Coronary artery (tissue), 2 donors: ENCODE measurements around the gene RNF40.

Experiments used
- DNase-seq: peaks from one replicate; pipeline ENCODE4 v3.0.0-alpha.2; 2017; ENCODE audit warnings: low spot score
- H3K27ac ChIP-seq, 2 donors: fragments of 200-600 bp; sonication (generic); one replicate each; pipeline ENCODE4 v1.5.1; 2016 to 2019
- H3K4me3 ChIP-seq: fragments of 200-600 bp; sonication (generic); 2 replicates; pipeline ENCODE4 v1.5.1; 2016; ENCODE audit warnings: mild to moderate bottlenecking, moderate library complexity
- TF ChIP-seq, protein P1 (sequence below): fragments of 200-600 bp; sonication (generic); IDR thresholded peaks from one replicate; pipeline ENCODE4 v1.5.1; 2019; ENCODE audit warnings: antibody characterized with exemption

The RNF40 gene

GRCh38 chr16:30755955-30756780 is 6.0 kb upstream of the RNF40 start:
- no peak overlapping the region for H3K4me3 ChIP-seq
- DNase-seq, result peak; percentile 57
- H3K27ac ChIP-seq, result no peak overlapping the region
- TF ChIP-seq, protein P1, sequence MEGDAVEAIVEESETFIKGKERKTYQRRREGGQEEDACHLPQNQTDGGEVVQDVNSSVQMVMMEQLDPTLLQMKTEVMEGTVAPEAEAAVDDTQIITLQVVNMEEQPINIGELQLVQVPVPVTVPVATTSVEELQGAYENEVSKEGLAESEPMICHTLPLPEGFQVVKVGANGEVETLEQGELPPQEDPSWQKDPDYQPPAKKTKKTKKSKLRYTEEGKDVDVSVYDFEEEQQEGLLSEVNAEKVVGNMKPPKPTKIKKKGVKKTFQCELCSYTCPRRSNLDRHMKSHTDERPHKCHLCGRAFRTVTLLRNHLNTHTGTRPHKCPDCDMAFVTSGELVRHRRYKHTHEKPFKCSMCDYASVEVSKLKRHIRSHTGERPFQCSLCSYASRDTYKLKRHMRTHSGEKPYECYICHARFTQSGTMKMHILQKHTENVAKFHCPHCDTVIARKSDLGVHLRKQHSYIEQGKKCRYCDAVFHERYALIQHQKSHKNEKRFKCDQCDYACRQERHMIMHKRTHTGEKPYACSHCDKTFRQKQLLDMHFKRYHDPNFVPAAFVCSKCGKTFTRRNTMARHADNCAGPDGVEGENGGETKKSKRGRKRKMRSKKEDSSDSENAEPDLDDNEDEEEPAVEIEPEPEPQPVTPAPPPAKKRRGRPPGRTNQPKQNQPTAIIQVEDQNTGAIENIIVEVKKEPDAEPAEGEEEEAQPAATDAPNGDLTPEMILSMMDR, result no peak

DNA sequence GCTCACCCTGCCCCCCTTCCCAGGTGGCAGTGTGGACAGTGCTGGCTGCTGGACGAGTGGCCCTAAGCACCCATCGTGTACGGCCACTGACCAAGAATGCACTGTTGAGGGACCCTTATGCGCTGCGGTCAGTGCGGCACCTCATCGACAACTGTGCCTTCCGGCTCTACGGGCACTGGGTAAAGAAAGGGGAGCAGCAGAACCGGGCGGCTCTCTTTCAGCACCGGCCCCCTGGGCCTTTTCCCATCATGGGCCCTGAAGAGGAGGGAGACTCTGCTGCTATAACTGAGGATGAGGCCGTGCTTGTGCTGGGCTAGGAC is 5.4 kb upstream of the RNF40 start:
- TF ChIP-seq, protein P1, result no peak
- peak; percentile 70 for DNase-seq
- Histone ChIP-seq H3K4me3 (no peak overlapping the region), H3K27ac (no peak overlapping the region)

DNA sequence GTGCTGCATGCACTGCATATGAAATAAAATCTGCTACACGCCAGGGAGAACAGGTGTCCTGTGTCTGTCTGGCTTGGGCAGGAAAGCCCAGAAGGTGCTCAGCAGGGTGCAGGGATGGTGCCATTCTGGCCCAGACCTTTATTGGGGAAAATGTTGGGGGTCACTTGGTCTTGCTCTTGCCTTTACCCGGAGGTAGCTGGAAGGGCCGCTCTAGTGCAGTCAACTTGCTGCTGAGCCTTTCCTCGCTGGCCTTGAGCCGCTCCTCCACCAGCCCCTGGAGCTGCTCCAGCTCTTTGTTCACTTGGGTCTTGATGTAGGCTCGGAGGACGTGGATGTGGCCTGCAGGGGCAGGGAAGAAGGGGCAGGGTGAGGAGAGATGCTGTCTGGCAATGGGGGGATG is 4.8 kb upstream of the RNF40 start:
- Histone ChIP-seq H3K27ac (no peak overlapping the region), H3K4me3 (no peak overlapping the region)
- TF ChIP-seq, protein P1, result no peak
- peak; percentile 40 for DNase-seq

GRCh38 chr16:30758988-30759491 is 3.1 kb upstream of the RNF40 start:
- peak overlapping the region in 1 of 2 donors; percentile 27 for H3K27ac ChIP-seq
- no peak overlapping the region for H3K4me3 ChIP-seq
- TF ChIP-seq, protein P1, result no peak
- DNase-seq, result no peak

DNA sequence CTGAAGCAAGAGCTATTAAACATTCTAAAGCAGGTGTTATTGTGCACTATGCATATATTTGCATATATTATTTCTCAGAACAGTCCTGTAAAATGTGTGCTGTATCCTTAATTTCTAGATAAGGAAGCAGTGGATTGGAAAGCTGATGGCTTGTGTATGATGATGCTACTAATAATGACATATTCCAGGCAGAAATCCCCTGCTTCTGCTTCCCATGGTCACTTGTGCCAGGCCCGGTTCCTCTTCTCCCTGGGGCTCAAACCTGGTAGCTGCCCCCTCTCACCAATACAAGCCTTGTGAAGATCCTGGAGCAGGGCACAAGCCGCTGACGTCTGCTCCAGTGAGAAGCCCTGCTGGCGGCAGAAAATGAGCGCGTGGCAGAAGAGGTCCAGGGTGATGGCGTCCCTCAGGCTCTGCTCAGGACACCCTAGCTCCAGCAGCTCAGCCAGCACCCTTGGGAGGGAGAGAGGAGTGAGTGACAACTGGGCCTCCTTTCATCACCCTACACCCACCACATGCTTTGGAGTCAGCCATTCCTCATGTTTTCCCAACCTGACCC is 2.0 kb upstream of the RNF40 start:
- no peak overlapping the region for H3K27ac ChIP-seq
- no peak overlapping the region for H3K4me3 ChIP-seq
- no peak for DNase-seq
- TF ChIP-seq, protein P1, result no peak

- Histone ChIP-seq H3K4me3 (peak overlapping the region; percentile 92), H3K27ac (peak overlapping the region in 1 of 2 donors; percentile 97)
- TF ChIP-seq, protein P1, result no peak
- DNase-seq, result no peak
These were observed 1.3 kb upstream of the RNF40 start for GRCh38 chr16:30760577-30761426.
